SK-N-MC (cell line): Measurements from ENCODE around the gene PPP1R12B.
"Not testable (repeated sequence)": the region's sequence is repeated elsewhere in the genome, so short reads cannot be mapped to it uniquely, and the experiment has no call there.

Experiments
- EZH2 ChIP-seq: fragments of 200-600 bp; sonication (generic); IDR thresholded peaks from one replicate; pipeline ENCODE4 v1.6.1; 2017; ENCODE audit warnings: antibody characterized with exemption
- FOXP2 ChIP-seq: optimal IDR thresholded peaks from 2 replicates; pipeline ENCODE3; 2011; ENCODE audit warnings: mild to moderate bottlenecking, moderate library complexity; ENCODE audit not compliant: insufficient read depth; ENCODE audit errors: extremely low read length, control extremely low read depth
- POLR2AphosphoS5 ChIP-seq: IDR thresholded peaks from 2 replicates; pipeline ENCODE4 v1.6.1; 2012; ENCODE audit warnings: mild to moderate bottlenecking, low read depth, low read length, borderline replicate concordance

DNA sequence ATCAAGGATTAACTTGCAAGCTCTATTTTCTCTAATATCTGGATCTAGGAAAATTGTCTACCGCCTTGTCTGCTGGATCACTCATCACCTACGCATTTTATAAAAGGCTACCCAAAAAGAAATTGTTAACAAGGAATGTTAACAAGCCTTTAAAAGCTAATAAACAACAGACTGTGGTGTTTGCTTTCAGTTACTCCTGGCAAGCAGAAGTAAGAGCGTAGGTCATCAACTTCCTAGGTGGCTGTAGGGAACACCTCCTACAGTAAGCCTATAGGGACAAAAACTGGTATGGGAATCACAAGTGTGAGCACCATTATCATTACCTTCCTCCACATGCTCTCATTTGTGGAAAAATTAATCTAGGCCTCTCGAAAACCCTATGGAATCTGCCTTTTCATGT, 206.1 kb downstream of the PPP1R12B start:
- TF ChIP-seq POLR2AphosphoS5, EZH2, FOXP2: not testable (repeated sequence)
